ENCODE results near the gene SLC26A2. TPM values are rescaled to one million over a fixed set of nuclear protein-coding genes. Genes with fewer than 3 reads are reported as not detected.
A peak's percentile ranks its signal among the peaks of the same experiment; 100 is the strongest.

SLC26A2 gene
- total and polyA plus RNA-seq, 4 donors, result 5.8 to 25.6 (median 14.1) TPM

DNA sequence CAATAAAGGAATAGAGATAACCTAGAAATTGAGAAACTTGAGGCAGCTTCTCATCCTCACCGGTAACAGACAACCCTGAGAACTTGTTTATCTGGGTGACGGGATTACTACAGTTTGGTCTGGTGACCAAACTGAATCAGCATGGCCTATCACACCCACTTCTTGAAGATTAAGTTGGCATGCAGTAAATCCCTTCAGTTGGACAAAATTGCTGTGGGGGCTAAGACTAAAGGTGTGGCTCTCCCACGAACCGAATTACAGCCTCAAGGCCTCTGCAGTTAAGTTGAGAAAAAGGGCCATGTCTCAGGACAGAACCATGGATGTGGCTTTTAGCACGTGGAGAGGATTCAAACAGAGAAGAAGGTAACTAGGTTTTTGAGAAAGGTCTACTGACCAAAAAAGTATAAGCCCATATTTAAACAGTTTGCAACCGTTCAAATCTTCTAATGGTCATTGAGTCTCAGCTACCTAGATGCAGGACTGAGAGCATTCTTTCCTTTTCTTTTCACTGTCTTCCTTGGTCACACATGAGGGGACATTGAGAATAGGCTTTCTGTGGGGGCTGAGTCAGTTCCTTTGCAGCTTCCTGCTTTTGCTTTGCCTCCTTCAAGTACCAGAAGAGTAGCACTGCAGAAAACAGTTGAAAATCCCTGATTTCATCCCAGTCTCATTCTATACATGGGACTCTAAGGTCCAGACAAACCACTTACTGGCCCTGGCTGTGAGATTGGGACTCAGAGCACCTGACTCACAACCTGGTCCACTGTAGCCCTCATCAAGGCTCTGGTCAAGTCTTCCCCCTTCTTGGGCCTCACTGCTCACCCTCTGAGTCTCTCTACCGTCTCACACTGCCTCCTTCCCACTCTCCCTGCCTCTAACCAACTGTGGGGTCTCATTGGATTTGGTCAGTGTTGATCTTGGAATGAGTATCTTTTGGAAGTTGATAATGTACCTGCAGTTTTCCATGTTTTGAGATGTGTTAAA is 46.8 kb upstream of the SLC26A2 start:
- H3K4me1 ChIP-seq (ENCODE audit: control insufficient read depth in 5 of 5, insufficient read depth in 5 of 5, low read length in 5 of 5), result peaks cover 0 to 3% (median 0%) of the 10 kb centered on the region in 5 donors
- peak; percentile 14 for ATAC-seq (ENCODE audit: insufficient read depth, low FRiP score)
- TF ChIP-seq, protein P1, sequence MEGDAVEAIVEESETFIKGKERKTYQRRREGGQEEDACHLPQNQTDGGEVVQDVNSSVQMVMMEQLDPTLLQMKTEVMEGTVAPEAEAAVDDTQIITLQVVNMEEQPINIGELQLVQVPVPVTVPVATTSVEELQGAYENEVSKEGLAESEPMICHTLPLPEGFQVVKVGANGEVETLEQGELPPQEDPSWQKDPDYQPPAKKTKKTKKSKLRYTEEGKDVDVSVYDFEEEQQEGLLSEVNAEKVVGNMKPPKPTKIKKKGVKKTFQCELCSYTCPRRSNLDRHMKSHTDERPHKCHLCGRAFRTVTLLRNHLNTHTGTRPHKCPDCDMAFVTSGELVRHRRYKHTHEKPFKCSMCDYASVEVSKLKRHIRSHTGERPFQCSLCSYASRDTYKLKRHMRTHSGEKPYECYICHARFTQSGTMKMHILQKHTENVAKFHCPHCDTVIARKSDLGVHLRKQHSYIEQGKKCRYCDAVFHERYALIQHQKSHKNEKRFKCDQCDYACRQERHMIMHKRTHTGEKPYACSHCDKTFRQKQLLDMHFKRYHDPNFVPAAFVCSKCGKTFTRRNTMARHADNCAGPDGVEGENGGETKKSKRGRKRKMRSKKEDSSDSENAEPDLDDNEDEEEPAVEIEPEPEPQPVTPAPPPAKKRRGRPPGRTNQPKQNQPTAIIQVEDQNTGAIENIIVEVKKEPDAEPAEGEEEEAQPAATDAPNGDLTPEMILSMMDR (IDR thresholded peaks at IDR 0.05; ENCODE audit: control extremely low read depth, extremely low read depth), result no peak
- no peak overlapping the region for H3K4me3 ChIP-seq
- DNase-seq, result no peak
- peaks cover 0 to 3% (median 0%) of the 10 kb centered on the region in 3 donors for H3K27me3 ChIP-seq (ENCODE audit: control insufficient read depth in 3 of 3, insufficient read depth in 3 of 3, low read length in 2 of 3)
- no peaks in the 10 kb centered on the region for H3K9me3 ChIP-seq (ENCODE audit: control insufficient read depth in 4 of 4, insufficient read depth in 3 of 4, low read length in 3 of 4)
- WGBS, 2 donors, result 76 to 83% methylated on average over 7 of the region's 7 CpGs
- H3K9ac ChIP-seq (ENCODE audit: insufficient read depth in 1 of 2, low read length in 2 of 2), result no peak overlapping the region
- H3K36me3 ChIP-seq (ENCODE audit: control insufficient read depth in 4 of 4, insufficient read depth in 4 of 4, low read length in 4 of 4), result no peaks in the 10 kb centered on the region
- no peak overlapping the region for H3K27ac ChIP-seq (ENCODE audit: low read depth in 1 of 2, low read length in 1 of 2)

DNA sequence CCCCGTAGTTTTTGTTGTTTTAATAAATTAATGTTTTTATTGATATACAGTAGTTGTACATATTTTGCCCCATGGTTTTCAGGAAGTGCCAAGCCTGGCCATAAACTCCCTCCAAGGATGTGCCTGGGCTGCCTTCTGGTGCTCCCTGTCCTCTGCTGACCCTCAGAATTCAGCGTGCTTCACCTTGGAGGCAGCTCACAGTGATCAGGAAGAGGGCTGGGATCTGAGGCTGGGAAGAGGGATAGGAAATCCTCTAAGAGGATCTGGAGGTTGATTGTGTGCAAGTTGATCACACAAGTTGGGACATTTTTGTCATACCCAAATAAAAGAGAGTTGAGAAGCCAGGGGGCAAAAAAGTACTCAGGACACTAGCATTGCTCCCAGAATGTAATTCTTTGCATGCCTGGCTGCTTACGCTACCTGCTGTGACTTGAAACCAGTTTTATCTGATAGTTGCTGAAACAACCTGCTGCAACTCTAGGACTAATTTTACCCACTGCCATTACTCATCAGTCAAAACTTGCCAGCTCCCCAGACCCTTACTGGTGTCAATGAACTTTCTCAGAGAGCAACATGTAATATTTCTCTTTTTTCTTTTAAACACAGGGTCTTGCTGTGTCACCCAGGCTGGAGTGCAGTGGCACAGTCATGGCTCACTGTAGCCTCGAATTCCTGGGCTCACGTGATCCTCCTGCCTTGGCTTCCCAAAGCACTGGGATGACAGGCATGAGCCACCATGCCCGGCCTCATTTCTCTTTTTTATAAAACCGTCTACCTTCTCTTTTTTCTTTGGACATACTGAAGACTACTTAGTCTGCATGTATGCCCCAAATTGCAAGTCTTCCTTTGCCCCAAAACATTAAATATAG is 44.9 kb upstream of the SLC26A2 start:
- peaks cover 0 to 3% (median 0%) of the 10 kb centered on the region in 5 donors for H3K4me1 ChIP-seq (ENCODE audit: control insufficient read depth in 5 of 5, insufficient read depth in 5 of 5, low read length in 5 of 5)
- TF ChIP-seq, protein P1 (IDR thresholded peaks at IDR 0.05; ENCODE audit: control extremely low read depth, extremely low read depth), result no peak

DNA sequence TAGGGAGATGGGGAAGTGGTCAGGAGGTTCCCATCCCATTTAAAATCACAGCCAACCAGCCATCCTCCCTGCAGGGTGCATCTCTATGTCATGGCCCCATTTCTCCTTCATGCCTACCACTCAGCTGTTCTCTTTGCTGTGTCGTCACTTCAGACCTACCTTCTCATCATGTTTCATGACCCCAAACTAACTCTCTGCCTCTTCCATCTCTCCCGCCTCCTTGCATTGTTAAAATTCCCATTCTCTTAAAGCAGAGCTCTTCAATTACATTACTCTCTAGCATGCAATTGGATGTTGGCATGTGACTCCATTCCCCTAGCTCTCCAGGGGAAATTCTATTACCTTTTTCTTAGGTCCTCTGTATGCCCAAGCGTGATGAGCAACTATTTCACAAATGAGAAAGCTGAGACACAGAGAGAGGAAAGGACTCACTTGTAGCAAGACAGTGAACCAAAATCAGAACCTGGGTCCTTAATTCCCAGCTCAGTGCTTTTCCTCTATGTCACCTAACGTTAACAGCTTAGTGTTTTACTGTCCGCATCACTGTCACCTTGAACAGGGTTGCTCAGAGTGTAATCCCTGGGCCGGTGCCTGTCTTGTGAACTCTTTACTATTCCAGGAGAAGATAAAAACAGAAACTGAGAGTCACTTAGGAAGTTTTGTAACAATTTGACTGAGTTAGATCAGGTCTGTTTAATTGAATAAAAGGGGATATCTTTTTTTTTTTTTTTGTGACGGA is 44.1 kb upstream of the SLC26A2 start:
- ATAC-seq (ENCODE audit: insufficient read depth, low FRiP score) (no peak), DNase-seq (no peak)
- Histone ChIP-seq H3K27ac (ENCODE audit: low read depth in 1 of 2, low read length in 1 of 2) (no peak overlapping the region), H3K9ac (ENCODE audit: insufficient read depth in 1 of 2, low read length in 2 of 2) (no peak overlapping the region), H3K4me3 (no peak overlapping the region), H3K4me1 (ENCODE audit: control insufficient read depth in 5 of 5, insufficient read depth in 5 of 5, low read length in 5 of 5) (peaks cover 0 to 3% (median 0%) of the 10 kb centered on the region in 5 donors), H3K9me3 (ENCODE audit: control insufficient read depth in 4 of 4, insufficient read depth in 3 of 4, low read length in 3 of 4) (no peaks in the 10 kb centered on the region), H3K27me3 (ENCODE audit: control insufficient read depth in 3 of 3, insufficient read depth in 3 of 3, low read length in 2 of 3) (no peaks in the 10 kb centered on the region), H3K36me3 (ENCODE audit: control insufficient read depth in 4 of 4, insufficient read depth in 4 of 4, low read length in 4 of 4) (no peaks in the 10 kb centered on the region)
- TF ChIP-seq, protein P1 (IDR thresholded peaks at IDR 0.05; ENCODE audit: control extremely low read depth, extremely low read depth), result no peak
- 86 to 89% methylated on average over 7 of the region's 7 CpGs for WGBS, 2 donors

More for the DNA sequence above, 44.9 kb upstream of the SLC26A2 start:
- Histone ChIP-seq H3K9ac (ENCODE audit: insufficient read depth in 1 of 2, low read length in 2 of 2) (no peak overlapping the region), H3K9me3 (ENCODE audit: control insufficient read depth in 4 of 4, insufficient read depth in 3 of 4, low read length in 3 of 4) (no peaks in the 10 kb centered on the region), H3K36me3 (ENCODE audit: control insufficient read depth in 4 of 4, insufficient read depth in 4 of 4, low read length in 4 of 4) (no peaks in the 10 kb centered on the region), H3K27me3 (ENCODE audit: control insufficient read depth in 3 of 3, insufficient read depth in 3 of 3, low read length in 2 of 3) (no peaks in the 10 kb centered on the region), H3K27ac (ENCODE audit: low read depth in 1 of 2, low read length in 1 of 2) (no peak overlapping the region), H3K4me3 (no peak overlapping the region)
- ATAC-seq (ENCODE audit: insufficient read depth, low FRiP score), result no peak
- 84 to 87% methylated on average over 7 of the region's 7 CpGs for WGBS, 2 donors
- DNase-seq, result no peak

Data from lung (tissue), 12 donors.